ENCODE data around the gene DNAJC13.

DNAJC13 gene

GRCh38 chr3:132422531-132422930, 5.2 kb downstream of the DNAJC13 start:
- Histone ChIP-seq H3K4me3 (ENCODE audit: insufficient read length, low read depth) (no peak overlapping the region), H3K9me3 (ENCODE audit: insufficient read depth, low read length) (no peaks in the 10 kb centered on the region), H3K4me1 (ENCODE audit: insufficient read depth, insufficient read length) (no peaks in the 10 kb centered on the region), H3K36me3 (ENCODE audit: insufficient read depth, insufficient read length, low read length) (peaks cover 24% of the 10 kb centered on the region), H3K9ac (ENCODE audit: insufficient read length, low read depth) (no peak overlapping the region), H3K27me3 (ENCODE audit: insufficient read depth, insufficient read length) (no peaks in the 10 kb centered on the region)
- no peak for DNase-seq (ENCODE audit: low read depth, low spot score)
- TF ChIP-seq SUZ12 (IDR thresholded peaks at IDR 0.05; ENCODE audit: extremely low read depth, insufficient read depth, insufficient read length) (no peak), ZNF274 (IDR thresholded peaks at IDR 0.05; ENCODE audit: low read depth, low read length) (no peak), YY1 (IDR thresholded peaks at IDR 0.05; ENCODE audit: insufficient read depth, insufficient read length) (no peak)

DNA sequence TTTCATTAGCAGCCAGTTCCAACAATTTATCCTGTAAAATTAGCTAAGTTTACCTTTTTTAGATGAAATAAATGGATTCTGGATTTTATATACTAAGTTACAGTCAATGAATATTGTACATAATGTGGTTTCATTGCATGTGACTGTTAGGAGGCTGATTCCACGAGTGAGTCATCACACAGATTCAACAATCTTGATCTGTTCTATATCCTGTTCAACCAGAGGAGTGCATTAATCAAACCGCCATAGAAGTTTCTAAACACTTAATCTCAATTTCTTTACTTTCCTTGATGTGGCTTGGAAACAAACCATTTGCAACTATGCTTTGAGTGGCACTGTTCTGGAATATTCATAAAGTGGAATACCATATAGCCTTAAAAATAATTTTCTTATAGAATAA, 15.3 kb downstream of the DNAJC13 start:
- no peak for DNase-seq (ENCODE audit: low read depth, low spot score)
- H3K9me3 ChIP-seq (ENCODE audit: insufficient read depth, low read length), result no peaks in the 10 kb centered on the region
- H3K4me1 ChIP-seq (ENCODE audit: insufficient read depth, insufficient read length), result no peaks in the 10 kb centered on the region
- TF ChIP-seq SUZ12 (IDR thresholded peaks at IDR 0.05; ENCODE audit: extremely low read depth, insufficient read depth, insufficient read length), result no peak
- TF ChIP-seq ZNF274 (IDR thresholded peaks at IDR 0.05; ENCODE audit: low read depth, low read length), result no peak
- no peak for TF ChIP-seq YY1 (IDR thresholded peaks at IDR 0.05; ENCODE audit: insufficient read depth, insufficient read length)
- H3K27me3 ChIP-seq (ENCODE audit: insufficient read depth, insufficient read length), result no peaks in the 10 kb centered on the region
- peaks cover 19% of the 10 kb centered on the region for H3K36me3 ChIP-seq (ENCODE audit: insufficient read depth, insufficient read length, low read length)
- no peak overlapping the region for H3K9ac ChIP-seq (ENCODE audit: insufficient read length, low read depth)
- no peak overlapping the region for H3K4me3 ChIP-seq (ENCODE audit: insufficient read length, low read depth)

GRCh38 chr3:132433121-132433520, 15.8 kb downstream of the DNAJC13 start:
- Histone ChIP-seq H3K4me1 (ENCODE audit: insufficient read depth, insufficient read length) (no peaks in the 10 kb centered on the region), H3K9ac (ENCODE audit: insufficient read length, low read depth) (no peak overlapping the region), H3K27me3 (ENCODE audit: insufficient read depth, insufficient read length) (no peaks in the 10 kb centered on the region), H3K4me3 (ENCODE audit: insufficient read length, low read depth) (no peak overlapping the region), H3K9me3 (ENCODE audit: insufficient read depth, low read length) (no peaks in the 10 kb centered on the region), H3K36me3 (ENCODE audit: insufficient read depth, insufficient read length, low read length) (peaks cover 19% of the 10 kb centered on the region)
- no peak for DNase-seq (ENCODE audit: low read depth, low spot score)
- TF ChIP-seq YY1 (IDR thresholded peaks at IDR 0.05; ENCODE audit: insufficient read depth, insufficient read length) (no peak), SUZ12 (IDR thresholded peaks at IDR 0.05; ENCODE audit: extremely low read depth, insufficient read depth, insufficient read length) (no peak), ZNF274 (IDR thresholded peaks at IDR 0.05; ENCODE audit: low read depth, low read length) (no peak)

DNA sequence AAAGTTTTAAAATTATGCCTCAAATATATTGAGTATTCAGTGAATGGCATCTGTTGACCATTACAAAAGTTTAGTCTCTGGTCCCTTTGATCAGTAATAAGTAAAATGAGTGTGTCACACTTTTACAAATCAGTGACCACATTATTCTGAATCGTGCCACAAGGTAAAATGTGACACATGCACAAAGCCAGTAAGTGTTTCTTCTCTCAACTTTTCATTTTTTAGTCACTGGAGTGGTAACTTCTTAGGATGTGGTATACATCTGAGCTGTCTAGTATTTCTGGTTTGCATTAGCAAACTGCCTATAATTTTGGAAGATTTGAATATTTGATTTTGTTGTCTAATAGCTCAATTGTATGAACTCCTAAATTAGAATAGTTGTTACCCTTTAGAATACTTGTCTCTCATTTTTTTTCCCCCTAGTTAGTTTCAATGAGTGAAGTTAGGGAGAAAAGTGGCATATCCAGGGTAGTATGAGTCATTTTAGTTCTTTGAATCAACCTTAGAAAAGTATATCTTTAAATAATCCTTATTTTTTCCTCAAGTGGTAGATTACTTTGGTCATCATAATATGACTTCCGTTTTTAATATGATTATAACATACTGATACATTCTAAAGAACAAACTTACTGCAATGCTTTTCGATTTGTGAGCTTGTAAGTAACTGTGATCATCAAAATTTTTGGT, 18.1 kb downstream of the DNAJC13 start:
- TF ChIP-seq SUZ12 (IDR thresholded peaks at IDR 0.05; ENCODE audit: extremely low read depth, insufficient read depth, insufficient read length) (no peak), ZNF274 (IDR thresholded peaks at IDR 0.05; ENCODE audit: low read depth, low read length) (no peak), YY1 (IDR thresholded peaks at IDR 0.05; ENCODE audit: insufficient read depth, insufficient read length) (no peak)
- H3K4me3 ChIP-seq (ENCODE audit: insufficient read length, low read depth), result no peak overlapping the region
- no peak overlapping the region for H3K9ac ChIP-seq (ENCODE audit: insufficient read length, low read depth)
- no peaks in the 10 kb centered on the region for H3K27me3 ChIP-seq (ENCODE audit: insufficient read depth, insufficient read length)
- DNase-seq (ENCODE audit: low read depth, low spot score), result no peak
- no peaks in the 10 kb centered on the region for H3K9me3 ChIP-seq (ENCODE audit: insufficient read depth, low read length)
- no peaks in the 10 kb centered on the region for H3K4me1 ChIP-seq (ENCODE audit: insufficient read depth, insufficient read length)
- H3K36me3 ChIP-seq (ENCODE audit: insufficient read depth, insufficient read length, low read length), result peaks cover 28% of the 10 kb centered on the region

- no peak for TF ChIP-seq YY1 (IDR thresholded peaks at IDR 0.05; ENCODE audit: insufficient read depth, insufficient read length)
- no peak for TF ChIP-seq ZNF274 (IDR thresholded peaks at IDR 0.05; ENCODE audit: low read depth, low read length)
- no peak for TF ChIP-seq SUZ12 (IDR thresholded peaks at IDR 0.05; ENCODE audit: extremely low read depth, insufficient read depth, insufficient read length)
- no peak overlapping the region for H3K9ac ChIP-seq (ENCODE audit: insufficient read length, low read depth)
- no peaks in the 10 kb centered on the region for H3K27me3 ChIP-seq (ENCODE audit: insufficient read depth, insufficient read length)
- H3K9me3 ChIP-seq (ENCODE audit: insufficient read depth, low read length), result no peaks in the 10 kb centered on the region
- no peaks in the 10 kb centered on the region for H3K4me1 ChIP-seq (ENCODE audit: insufficient read depth, insufficient read length)
- H3K36me3 ChIP-seq (ENCODE audit: insufficient read depth, insufficient read length, low read length), result peaks cover 29% of the 10 kb centered on the region
- no peak for DNase-seq (ENCODE audit: low read depth, low spot score)
- no peak overlapping the region for H3K4me3 ChIP-seq (ENCODE audit: insufficient read length, low read depth)
Measured at GRCh38 chr3:132435911-132436425, 18.7 kb downstream of the DNAJC13 start.

DNA sequence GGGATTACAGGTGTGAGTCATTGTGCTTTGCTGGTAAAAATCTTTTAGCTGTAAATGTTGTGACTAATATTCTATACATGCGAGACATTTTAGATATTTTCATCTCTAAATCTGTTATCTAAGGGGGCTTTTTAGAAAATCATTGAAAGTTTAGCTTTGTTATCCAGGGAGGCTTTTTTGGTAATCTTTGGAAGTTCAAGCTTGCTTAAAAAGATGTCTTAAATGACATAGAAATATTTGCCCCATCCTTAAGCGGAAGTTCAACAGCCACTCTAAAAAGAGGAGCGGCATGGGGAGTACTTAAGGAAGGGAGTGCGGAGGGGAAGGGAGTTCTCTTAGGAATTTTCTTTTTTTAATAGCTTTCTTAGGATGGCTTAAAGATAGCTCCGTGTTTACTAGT, 26.1 kb downstream of the DNAJC13 start:
- TF ChIP-seq SUZ12 (IDR thresholded peaks at IDR 0.05; ENCODE audit: extremely low read depth, insufficient read depth, insufficient read length) (no peak), ZNF274 (IDR thresholded peaks at IDR 0.05; ENCODE audit: low read depth, low read length) (no peak), YY1 (IDR thresholded peaks at IDR 0.05; ENCODE audit: insufficient read depth, insufficient read length) (no peak)
- no peak overlapping the region for H3K4me3 ChIP-seq (ENCODE audit: insufficient read length, low read depth)
- H3K9me3 ChIP-seq (ENCODE audit: insufficient read depth, low read length), result no peaks in the 10 kb centered on the region
- peaks cover 27% of the 10 kb centered on the region for H3K36me3 ChIP-seq (ENCODE audit: insufficient read depth, insufficient read length, low read length)
- H3K4me1 ChIP-seq (ENCODE audit: insufficient read depth, insufficient read length), result no peaks in the 10 kb centered on the region
- no peak overlapping the region for H3K9ac ChIP-seq (ENCODE audit: insufficient read length, low read depth)
- no peaks in the 10 kb centered on the region for H3K27me3 ChIP-seq (ENCODE audit: insufficient read depth, insufficient read length)
- DNase-seq (ENCODE audit: low read depth, low spot score), result no peak

GRCh38 chr3:132444383-132444782, 27.1 kb downstream of the DNAJC13 start:
- no peaks in the 10 kb centered on the region for H3K9me3 ChIP-seq (ENCODE audit: insufficient read depth, low read length)
- H3K36me3 ChIP-seq (ENCODE audit: insufficient read depth, insufficient read length, low read length), result peaks cover 31% of the 10 kb centered on the region
- DNase-seq (ENCODE audit: low read depth, low spot score), result no peak
- no peaks in the 10 kb centered on the region for H3K27me3 ChIP-seq (ENCODE audit: insufficient read depth, insufficient read length)
- no peaks in the 10 kb centered on the region for H3K4me1 ChIP-seq (ENCODE audit: insufficient read depth, insufficient read length)
- H3K9ac ChIP-seq (ENCODE audit: insufficient read length, low read depth), result no peak overlapping the region
- TF ChIP-seq SUZ12 (IDR thresholded peaks at IDR 0.05; ENCODE audit: extremely low read depth, insufficient read depth, insufficient read length) (no peak), ZNF274 (IDR thresholded peaks at IDR 0.05; ENCODE audit: low read depth, low read length) (no peak), YY1 (IDR thresholded peaks at IDR 0.05; ENCODE audit: insufficient read depth, insufficient read length) (no peak)
- no peak overlapping the region for H3K4me3 ChIP-seq (ENCODE audit: insufficient read length, low read depth)
